Globus pallidus (tissue), 1 donor: ENCODE data around the gene EID3.
"Not testable (repeated sequence)": the region's sequence is repeated elsewhere in the genome, so short reads cannot be mapped to it uniquely, and the experiment has no call there.

ENCODE experiments used
- DNase-seq: peaks from one replicate; pipeline ENCODE4 v3.0.0-alpha.2; 2015; ENCODE audit warnings: low spot score

EID3 gene

DNA sequence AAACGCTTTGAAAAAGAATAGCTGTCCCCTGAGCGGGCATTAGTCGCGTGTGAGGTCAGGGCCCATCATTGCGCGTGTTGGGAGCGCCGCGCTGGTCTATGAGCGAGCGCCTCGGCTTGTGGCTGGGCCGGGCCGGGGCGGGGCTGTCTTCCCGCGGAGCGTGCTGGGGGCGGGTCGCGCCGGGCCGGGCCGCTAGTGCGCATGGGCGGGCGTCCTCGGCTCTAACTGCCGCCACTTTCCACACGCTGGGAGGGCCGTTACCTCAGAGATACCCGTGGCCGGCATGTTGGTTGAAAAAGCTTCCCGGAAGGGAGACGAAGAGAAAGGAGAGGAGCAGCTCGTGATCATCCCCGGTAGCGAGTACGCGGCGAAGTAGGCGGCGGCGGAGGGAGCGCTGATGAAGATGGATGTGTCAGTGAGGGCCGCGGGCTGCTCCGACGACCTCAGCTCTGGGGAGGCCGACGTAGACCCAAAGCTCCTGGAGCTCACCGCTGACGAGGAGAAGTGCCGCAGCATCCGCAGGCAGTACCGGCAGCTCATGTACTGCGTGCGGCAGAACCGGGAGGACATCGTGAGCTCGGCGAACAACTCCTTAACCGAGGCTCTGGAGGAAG, at the start of gene EID3:
EID3 (plus strand) TSS at position 202 of the 614 bp plus-strand sequence; CDS start at position 398, 196 bp downstream.
- DNase-seq, result peak; percentile 86

DNA sequence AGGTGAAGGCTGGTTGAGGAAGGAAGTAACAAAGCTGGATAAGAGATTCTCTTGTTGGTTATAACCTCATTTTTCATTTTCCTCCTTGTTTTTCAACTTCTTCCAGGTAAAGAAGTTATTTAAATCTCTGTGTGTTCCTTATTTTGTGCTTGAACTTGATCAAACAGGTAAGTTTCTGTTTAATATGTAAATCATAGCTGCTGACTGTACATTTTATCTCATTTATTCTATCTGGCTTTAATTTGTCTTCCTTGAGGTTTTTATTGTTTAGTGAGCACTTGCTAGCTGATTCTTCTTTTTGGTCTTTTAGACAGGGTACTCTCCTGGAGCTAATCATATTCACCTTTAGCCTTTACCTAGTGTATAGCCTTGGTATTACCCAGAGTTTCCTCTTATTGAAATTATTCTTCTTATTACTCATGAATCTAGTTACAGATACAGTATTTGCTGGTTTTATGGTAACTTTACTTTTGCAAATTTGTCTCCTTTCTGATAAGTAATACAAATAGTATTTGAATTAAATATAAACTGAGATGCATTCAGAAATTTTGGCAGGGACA, 45.5 kb upstream of the EID3 start:
- DNase-seq, result no peak

DNA sequence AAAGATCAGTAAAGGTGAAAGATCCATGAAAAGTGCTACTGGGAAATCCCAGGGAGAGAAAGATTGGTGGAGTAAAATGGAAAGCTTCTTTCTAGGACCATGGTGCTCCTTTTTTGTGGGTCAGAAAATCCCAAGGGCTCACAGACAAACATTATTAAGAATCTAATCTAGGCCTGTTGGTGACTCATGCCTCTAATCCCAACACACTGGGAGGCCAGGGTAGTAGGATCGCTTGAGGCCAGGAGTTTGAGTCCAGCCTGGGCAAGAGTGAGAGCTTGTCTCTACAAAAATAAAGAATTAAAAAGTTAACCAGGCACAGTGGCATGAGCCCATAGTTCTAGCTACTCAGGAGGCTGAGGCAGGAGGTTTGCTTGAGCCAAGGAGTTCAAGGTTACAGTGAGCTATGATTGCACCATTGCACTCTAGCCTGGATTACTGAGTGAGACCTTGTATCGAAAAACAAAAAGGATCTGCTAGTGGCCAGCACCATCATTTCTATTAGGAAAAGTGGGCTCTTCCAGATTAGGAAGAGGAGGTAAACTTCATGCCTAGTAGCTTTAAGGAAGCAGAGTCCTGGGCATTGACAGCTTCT, 45.0 kb upstream of the EID3 start:
- DNase-seq, result no peak

DNA sequence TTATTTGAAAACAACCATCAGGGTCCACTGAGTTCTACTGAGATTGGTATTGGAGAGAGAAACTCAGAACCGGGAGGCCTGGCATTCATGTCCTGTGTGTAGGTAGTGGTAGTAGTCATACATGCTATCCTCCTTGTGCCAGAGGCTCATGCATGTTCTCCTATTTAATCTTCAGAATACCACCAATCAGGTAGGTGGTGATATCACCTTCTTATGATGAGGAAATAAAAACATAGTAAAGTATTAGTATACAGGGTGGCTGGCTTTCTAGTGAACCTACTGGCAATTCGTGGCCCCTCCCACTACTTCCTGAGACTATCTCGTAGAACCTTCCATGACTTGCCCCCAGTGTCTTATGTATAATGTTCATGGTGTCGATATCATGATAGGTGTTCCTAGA, 40.5 kb upstream of the EID3 start:
- no peak for DNase-seq

DNA sequence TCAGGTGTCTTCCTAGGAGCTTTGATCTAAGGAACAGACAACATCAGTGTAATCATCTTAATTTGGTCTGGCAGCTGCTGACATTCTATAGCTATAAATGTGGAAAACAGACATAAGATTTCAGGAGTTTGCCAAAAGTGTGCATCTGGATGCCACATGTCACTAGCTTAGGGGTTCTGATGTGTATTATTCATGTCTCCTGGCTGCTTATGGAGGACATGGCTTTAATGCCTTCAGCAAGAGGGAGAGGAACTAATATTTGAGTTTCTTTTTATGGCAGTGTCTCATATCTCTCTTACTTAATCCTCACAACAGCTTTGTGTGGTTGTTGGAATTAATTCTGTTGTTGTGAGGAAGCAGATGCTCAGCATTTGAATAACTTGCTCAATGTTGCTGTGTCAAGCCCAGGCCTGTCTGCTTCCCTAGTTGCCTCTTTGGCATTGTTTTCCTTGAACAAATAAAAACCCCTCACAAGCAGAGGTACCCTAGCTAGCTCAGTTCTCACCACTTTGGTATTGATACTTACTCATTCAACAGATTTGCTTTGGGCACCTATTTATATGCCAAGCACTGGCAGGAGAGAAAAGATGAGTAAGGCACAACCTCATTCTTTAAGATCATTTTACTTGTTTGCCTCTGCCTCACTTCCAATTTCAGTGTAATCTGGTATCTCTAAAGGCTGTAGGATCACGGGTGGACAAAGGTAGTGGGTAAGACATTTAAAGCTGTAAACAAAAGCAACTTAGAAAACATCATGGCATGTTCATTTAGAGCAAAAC, 39.8 kb upstream of the EID3 start:
- no peak for DNase-seq

DNA sequence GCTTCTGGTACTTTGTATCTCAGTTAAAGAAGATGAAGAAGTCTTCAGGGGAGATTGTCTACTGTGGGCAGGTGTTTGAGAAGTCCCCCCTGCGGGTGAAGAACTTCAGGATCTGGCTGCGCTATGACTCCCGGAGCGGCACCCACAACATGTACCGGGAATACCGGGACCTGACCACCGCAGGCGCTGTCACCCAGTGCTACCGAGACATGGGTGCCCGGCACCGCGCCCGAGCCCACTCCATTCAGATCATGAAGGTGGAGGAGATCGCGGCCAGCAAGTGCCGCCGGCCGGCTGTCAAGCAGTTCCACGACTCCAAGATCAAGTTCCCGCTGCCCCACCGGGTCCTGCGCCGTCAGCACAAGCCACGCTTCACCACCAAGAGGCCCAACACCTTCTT, 38.1 kb upstream of the EID3 start:
- not testable (repeated sequence) for DNase-seq

DNA sequence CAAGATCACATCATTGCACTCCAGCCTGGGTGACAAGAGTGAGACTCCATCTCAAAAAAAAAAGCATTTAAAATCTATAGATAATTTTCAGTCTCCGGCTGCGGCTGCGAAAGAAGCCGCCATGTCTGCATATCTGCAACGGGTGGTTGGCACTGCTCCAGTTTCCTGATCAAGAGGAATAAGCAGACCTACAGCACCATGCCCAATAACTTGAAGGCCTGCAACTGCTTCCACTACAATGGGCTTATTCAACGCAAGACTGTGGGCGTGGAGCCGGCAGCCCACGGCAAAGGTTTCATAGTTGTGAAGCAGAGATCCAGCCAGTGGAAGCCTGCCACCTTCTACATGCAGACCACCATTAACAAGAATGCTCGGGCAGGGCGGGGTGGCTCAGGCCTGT, 30.6 kb upstream of the EID3 start:
- no peak for DNase-seq

DNA sequence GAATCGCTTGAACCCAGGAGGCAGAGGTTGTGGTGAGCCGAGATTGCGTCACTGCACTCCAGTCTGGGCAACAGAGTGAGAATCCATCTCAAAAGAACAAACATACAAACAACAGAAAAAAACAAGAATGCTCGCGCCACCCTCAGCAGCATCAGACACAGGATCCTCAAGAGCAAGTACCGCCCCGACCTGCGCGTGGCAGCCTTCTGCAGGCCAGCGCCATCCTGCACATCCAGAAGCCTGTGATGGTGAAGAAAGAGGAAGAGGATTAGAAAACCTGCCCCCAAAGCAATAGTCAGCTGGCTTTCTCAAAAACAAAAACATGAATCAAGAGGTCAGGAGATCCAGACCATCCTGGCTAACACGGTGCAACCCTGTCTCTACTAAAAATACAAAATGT, 30.0 kb upstream of the EID3 start:
- no peak for DNase-seq

DNA sequence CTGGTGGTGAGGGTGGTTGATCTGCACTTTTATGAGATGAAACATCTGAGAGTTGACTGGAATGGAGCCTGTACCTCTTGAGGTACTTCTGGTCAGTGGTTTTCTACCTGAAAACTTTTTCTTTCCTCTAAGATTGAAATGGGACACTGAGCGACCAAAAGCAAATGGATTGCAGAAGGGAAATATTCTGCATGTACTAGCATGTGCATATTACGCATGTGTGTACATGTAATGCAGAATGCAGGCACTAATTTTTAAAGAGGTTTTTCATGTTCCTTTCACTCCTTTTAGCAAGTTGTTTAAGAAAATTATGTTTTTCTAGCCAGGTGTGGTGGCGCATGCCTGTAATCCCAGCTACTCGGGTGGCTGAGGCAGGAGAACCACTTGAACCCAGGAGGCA, 28.7 kb upstream of the EID3 start:
- DNase-seq, result no peak

DNA sequence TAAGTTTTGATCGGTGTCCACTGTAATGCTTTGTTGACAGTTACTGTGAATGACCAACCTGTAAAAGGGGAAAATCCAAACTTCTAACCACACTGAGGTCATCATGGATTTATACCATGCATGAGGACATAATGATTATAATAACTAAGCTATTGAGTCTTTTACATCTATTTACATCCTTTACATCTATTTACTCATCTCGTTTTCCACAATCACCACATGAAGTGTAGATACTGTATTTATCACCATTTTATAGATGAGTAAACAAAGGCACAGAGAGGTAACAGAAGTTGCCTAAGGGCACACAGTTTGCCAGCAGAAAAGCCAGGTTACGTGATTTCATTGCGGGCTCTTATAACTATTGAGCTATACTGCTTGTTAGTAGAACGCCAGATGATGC, 27.9 kb upstream of the EID3 start:
- no peak for DNase-seq

DNA sequence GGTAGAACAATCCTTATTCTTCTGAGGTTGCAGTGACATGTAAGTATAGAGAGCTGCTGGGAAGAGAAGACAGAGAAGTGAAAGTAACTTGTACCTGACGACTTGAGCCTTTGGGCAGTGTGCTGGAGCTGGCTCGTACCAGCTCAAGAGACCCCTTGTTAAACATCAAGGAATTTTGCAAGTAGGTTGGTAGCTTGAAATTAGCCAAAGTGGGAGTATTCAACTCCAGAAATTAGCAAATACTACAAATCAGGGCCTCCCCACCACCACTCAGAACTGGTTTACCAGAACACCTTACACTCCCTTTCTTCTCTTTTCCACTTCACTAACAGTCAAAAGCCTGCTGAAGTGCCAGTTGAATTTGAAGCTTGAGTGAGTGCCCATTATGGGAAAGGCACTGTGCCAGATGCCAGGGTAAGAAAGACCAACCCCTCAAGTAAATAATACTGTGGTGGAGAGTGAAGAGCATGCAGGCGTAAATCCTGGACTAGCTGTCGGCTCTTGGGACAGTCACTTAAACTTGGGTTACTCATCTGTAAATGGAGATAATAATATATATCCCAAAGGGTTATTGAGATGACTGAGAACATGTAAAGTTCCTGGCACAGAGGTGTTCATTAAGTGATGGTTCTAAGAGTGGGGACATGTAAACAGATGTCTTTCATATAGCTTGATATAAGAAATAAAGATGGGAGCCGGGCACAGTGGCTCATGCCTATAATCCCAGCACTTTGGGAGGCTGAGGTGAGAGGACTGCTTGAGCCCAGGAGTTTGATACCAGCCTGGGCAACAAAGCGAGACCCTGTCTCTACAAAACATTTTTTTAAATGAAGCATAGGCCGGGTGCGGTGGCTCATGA, 27.0 kb upstream of the EID3 start:
- DNase-seq, result no peak

DNA sequence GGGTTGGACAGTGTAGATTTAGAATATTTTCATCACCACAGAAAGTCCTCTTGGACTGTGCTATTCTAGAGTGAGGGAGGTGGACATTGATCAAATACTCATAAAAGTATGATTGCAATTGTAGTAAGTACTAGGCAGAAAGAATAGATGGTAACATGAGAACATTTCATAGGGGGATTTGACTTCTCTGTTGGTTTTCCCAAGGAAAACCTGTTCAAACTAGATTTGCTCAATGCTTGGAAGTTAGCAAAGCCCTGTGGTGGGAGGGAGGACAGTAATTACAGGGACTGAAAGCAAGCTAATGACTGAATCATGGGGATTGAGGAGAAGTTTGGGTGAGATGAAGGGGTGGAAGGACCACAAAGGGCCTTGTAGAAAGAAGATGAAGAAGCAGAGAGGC, 24.4 kb upstream of the EID3 start:
- no peak for DNase-seq

DNA sequence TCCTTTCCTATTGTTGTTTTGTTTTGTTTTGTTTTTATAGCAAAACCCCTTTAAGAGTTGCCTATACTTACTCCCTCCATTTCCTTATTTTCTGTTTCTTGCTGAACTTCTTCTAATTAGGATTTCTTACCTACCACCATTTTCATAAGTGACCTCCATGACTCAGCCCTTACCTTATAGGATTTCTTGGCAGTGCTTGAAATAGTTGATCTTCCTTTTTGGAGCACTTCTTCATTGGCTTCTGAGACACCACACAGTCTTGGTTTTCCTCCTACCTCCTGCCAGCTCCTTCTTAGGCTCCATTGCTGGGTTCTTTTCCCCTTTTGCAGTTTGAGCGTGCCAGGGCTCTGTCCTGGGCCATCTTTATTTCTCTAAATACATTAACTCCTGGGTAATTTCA, 23.4 kb upstream of the EID3 start:
- no peak for DNase-seq

DNA sequence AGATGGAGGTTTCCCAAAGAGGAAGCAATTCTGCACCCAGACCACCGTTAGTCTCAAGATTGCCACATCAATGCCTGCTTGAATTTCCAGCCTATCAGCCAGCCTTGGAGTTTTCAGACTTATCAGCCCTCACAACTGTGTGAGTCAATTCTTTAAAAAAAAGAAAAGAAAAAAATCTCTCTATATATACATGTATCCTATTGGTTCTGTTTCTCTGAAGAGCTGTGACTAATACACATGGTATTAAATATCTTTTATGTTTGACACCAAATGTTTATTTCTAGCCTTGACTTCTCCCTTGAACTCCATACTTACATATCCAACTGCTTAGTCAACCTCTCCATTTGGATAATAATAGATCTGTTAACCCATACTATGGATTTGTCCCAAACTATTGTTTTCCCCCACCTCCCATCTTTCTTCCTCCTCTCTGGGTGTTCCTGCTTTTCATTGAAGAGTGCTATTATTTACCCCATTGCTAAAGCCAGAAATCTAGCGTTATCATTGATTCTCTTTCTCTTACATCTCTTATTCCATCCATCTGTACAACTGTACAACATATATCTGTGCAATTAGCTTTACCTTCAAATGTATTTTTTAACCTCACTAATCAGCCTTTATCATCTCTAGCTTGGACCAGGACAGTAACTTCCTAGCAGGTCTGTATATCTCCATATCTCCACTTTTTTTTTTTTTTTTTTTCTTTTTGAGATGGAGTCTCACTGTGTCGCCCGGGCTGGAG, 22.7 kb upstream of the EID3 start:
- no peak for DNase-seq

DNA sequence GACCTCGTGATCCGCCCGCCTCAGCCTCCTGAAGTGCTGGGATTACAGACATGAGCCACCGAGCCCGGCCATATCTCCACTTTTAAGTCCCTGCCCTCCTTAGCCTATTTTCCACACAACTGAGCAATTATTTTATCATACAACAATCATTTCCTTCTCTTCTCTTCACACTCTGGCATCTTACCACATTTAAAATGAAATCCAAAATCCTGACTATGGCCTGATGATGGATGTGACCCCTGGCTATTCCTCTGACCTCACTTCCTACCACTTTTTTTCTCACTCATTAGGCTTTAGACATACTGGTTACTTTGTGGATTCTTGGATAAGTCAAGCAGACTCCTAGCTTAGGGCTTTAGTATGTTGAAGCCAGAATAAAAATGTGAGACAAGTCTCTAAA, 21.9 kb upstream of the EID3 start:
- no peak for DNase-seq

DNA sequence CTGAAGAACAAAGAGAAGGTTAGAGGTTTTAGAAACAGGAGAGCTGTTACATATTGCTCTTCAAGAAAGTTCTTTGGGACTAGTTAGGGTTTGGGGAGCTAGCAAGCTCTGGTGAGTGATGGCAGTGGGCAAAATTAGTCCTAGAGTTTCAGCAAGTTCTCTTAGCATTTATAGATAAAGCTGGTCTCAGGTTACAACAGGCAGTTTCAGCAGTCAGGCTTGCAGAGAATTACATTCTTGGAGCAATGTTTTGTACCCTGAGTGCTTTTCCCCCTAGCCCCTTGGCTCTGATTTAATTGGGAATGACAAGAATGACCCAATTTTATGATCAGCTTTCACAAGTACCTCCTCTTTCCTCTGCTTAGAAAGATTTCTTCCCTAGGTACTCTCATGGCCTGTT, 21.4 kb upstream of the EID3 start:
- no peak for DNase-seq

DNA sequence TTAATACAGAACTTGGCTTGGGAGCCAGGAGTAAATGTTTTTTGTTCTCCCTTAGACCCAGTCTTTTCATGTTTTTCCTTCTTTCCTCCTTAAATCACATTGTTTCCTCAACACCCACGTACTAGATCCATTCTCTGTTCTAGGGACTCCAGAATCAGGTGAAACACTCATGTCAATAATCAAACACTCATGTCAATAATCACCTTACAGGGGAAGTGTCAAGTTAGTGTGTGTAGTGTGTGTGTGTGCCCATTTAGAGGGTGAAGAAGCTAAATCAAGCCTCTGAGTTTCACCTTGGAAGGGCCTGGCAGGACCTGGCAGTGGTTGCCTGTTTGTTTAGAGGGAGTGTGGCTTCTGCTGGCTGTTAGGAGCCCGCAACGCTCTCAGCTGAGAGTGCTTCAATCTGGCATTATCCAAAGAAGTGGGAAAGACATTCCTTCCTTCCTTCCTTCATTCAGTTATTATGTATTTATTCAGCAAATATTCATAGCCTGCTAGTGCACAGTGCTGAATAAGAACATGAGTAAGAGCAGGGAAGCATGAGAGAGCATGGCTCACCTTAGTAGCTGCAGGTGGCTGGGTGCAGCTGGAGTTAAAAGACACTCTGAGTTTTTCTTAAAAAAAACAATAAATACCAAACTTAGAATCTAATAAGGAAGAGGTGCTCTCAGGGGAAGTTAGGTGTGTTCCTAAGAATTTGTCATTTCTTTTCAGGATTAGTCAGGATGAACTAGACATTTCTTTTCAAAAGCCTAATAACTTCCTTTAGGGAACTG, 17.6 kb upstream of the EID3 start:
- DNase-seq, result no peak

DNA sequence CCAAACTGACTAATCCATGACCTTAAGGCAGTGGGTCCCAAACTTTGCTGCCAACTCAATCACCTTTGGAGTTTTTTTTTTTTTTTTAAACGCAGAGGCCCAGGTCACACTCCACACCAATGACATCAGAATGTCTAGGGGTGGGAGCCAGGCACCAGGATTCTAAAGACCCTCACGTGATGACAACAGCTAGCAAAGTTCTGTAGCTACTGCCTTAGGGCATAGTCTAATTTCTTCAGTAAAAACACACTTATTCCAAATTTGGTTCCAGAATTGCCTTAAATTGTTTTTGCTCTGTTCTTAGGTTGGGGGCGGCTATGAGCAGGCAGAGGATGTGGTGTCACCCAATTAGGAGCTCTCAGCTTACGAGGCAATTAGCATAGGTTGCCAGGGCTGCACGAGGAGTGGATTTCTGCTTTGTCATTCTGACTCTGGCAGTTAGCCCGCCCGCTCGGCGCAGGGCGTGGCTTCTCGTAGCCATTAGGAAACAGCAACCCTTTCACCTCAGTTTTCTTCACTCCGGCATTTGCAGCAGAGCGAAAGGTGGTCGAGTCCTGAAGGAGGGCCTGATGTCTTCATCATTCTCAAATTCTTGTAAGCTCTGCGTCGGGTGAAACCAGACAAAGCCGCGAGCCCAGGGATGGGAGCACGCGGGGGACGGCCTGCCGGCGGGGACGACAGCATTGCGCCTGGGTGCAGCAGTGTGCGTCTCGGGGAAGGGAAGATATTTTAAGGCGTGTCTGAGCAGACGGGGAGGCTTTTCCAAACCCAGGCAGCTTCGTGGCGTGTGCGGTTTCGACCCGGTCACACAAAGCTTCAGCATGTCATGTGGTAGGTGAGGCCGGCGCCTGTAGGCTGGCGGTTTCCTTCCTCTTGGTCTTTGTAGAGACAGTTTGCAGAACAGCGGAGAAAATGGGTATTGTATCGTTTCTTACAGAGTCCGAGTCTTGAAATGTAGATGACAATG, 16.7 kb upstream of the EID3 start:
- DNase-seq, result peak; percentile 89

DNA sequence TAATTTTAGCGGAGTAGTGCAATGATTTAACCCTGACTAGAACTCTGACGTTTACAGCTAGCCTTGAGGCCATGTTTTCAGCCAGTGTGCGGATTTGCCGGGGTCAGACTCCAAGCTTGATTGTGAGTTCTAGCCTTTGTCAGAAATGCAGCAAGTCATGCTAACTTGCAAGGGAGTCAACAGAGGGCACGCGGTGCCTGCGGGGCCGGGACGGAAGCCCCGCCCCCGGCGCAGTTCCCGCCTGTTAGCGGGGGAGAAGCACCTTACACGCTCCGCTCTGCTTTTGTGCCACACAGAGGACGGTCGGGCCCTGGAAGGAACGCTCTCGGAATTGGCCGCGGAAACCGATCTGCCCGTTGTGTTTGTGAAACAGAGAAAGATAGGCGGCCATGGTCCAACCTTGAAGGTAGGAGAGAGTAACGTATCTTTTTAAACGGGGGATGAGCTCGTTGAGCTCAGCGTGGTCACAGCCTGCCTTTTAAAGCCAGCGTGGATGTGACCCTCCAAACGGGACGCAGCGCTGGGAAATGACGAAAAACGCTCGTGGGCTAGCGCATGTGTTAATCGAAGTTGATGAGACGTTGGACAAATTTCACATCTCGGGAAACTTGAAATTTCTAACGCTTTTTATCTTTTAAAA, 14.8 kb upstream of the EID3 start:
- peak; percentile 88 for DNase-seq
